ENCODE data around the gene PLXNA4. TPM values are rescaled to one million over a fixed set of nuclear protein-coding genes. Genes with fewer than 3 reads are reported as not detected.

Gene PLXNA4
- total RNA-seq, 4 donors from 2014 or later: 1.1 to 2.8 (median 1.4) TPM

GRCh38 chr7:132458729-132459128 lies 117.5 kb downstream of the PLXNA4 start:
- TF ChIP-seq CTCF (IDR thresholded peaks at IDR 0.05) (no peak), EP300 (IDR thresholded peaks at IDR 0.05; ENCODE audit: low read depth) (no peak), POLR2A (IDR thresholded peaks at IDR 0.05) (no peak), POLR2AphosphoS5 (IDR thresholded peaks at IDR 0.05) (no peak)
- H3K4me3 ChIP-seq: no peak overlapping the region
- intact Hi-C loops (cut with DNase I; ENCODE audit: low total_unique reads) (no loop called here), in situ Hi-C loops (cut with MboI; ENCODE audit: low pct_ligation_motif_present in 1 of 4, low pct_unique_long_range_greater_than_20kb in 1 of 4, low sequenced_read_pairs in 3 of 4) (no loop called here)
- 84 to 90% methylated on average over 6 to 10 of the region's 10 CpGs for WGBS, 2 donors (ENCODE audit: low coverage in 1 of 2)
- no peaks in the 10 kb centered on the region for H3K36me3 ChIP-seq
- no peaks in the 10 kb centered on the region for H3K27me3 ChIP-seq
- DNase-seq: no peak
- no peaks in the 10 kb centered on the region for H3K4me1 ChIP-seq
- H3K9me3 ChIP-seq: no peaks in the 10 kb centered on the region
- H3K27ac ChIP-seq: no peak overlapping the region

- TF ChIP-seq CTCF (IDR thresholded peaks at IDR 0.05) (no peak), POLR2A (IDR thresholded peaks at IDR 0.05) (no peak), EP300 (IDR thresholded peaks at IDR 0.05; ENCODE audit: low read depth) (no peak), POLR2AphosphoS5 (IDR thresholded peaks at IDR 0.05) (no peak)
- WGBS, 2 donors (ENCODE audit: low coverage in 1 of 2): 81 to 100% methylated on average over 2 to 3 of the region's 3 CpGs
- DNase-seq: no peak
These were observed 118.6 kb downstream of the PLXNA4 start for GRCh38 chr7:132457658-132458057.

GRCh38 chr7:132456418-132456817 lies 119.9 kb downstream of the PLXNA4 start:
- Histone ChIP-seq H3K9me3 (no peaks in the 10 kb centered on the region), H3K27ac (no peak overlapping the region), H3K4me1 (no peaks in the 10 kb centered on the region), H3K36me3 (no peaks in the 10 kb centered on the region), H3K4me3 (no peak overlapping the region), H3K27me3 (no peaks in the 10 kb centered on the region)
- intact Hi-C loops (cut with DNase I; ENCODE audit: low total_unique reads) (no loop called here), in situ Hi-C loops (cut with MboI; ENCODE audit: low pct_ligation_motif_present in 1 of 4, low pct_unique_long_range_greater_than_20kb in 1 of 4, low sequenced_read_pairs in 3 of 4) (no loop called here)
- TF ChIP-seq POLR2AphosphoS5 (IDR thresholded peaks at IDR 0.05) (no peak), EP300 (IDR thresholded peaks at IDR 0.05; ENCODE audit: low read depth) (no peak), CTCF (IDR thresholded peaks at IDR 0.05) (no peak), POLR2A (IDR thresholded peaks at IDR 0.05) (no peak)
- 80 to 100% methylated on average over 2 to 7 of the region's 7 CpGs for WGBS, 2 donors (ENCODE audit: low coverage in 1 of 2)
- DNase-seq: no peak

More at GRCh38 chr7:132457658-132458057, 118.6 kb downstream of the PLXNA4 start:
- no peaks in the 10 kb centered on the region for H3K4me1 ChIP-seq
- H3K27me3 ChIP-seq: no peaks in the 10 kb centered on the region
- intact Hi-C loops (cut with DNase I; ENCODE audit: low total_unique reads): no loop called here
- no peaks in the 10 kb centered on the region for H3K9me3 ChIP-seq
- H3K27ac ChIP-seq: no peak overlapping the region
- no peak overlapping the region for H3K4me3 ChIP-seq
- H3K36me3 ChIP-seq: no peaks in the 10 kb centered on the region
- in situ Hi-C loops (cut with MboI; ENCODE audit: low pct_ligation_motif_present in 1 of 4, low pct_unique_long_range_greater_than_20kb in 1 of 4, low sequenced_read_pairs in 3 of 4): no loop called here

GRCh38 chr7:132455378-132455777 lies 120.9 kb downstream of the PLXNA4 start:
- 70 to 77% methylated on average over 4 to 9 of the region's 9 CpGs for WGBS, 2 donors (ENCODE audit: low coverage in 1 of 2)
- in situ Hi-C loops (cut with MboI; ENCODE audit: low pct_ligation_motif_present in 1 of 4, low pct_unique_long_range_greater_than_20kb in 1 of 4, low sequenced_read_pairs in 3 of 4): no loop called here
- Histone ChIP-seq H3K4me1 (no peaks in the 10 kb centered on the region), H3K27ac (no peak overlapping the region), H3K4me3 (no peak overlapping the region), H3K36me3 (no peaks in the 10 kb centered on the region), H3K9me3 (no peaks in the 10 kb centered on the region), H3K27me3 (no peaks in the 10 kb centered on the region)
- no peak for DNase-seq
- TF ChIP-seq CTCF (IDR thresholded peaks at IDR 0.05) (no peak), EP300 (IDR thresholded peaks at IDR 0.05; ENCODE audit: low read depth) (no peak), POLR2A (IDR thresholded peaks at IDR 0.05) (no peak), POLR2AphosphoS5 (IDR thresholded peaks at IDR 0.05) (no peak)
- intact Hi-C loops (cut with DNase I; ENCODE audit: low total_unique reads): no loop called here
